Measurements from ENCODE around the gene EIF4E.

- TF ChIP-seq, protein P1, sequence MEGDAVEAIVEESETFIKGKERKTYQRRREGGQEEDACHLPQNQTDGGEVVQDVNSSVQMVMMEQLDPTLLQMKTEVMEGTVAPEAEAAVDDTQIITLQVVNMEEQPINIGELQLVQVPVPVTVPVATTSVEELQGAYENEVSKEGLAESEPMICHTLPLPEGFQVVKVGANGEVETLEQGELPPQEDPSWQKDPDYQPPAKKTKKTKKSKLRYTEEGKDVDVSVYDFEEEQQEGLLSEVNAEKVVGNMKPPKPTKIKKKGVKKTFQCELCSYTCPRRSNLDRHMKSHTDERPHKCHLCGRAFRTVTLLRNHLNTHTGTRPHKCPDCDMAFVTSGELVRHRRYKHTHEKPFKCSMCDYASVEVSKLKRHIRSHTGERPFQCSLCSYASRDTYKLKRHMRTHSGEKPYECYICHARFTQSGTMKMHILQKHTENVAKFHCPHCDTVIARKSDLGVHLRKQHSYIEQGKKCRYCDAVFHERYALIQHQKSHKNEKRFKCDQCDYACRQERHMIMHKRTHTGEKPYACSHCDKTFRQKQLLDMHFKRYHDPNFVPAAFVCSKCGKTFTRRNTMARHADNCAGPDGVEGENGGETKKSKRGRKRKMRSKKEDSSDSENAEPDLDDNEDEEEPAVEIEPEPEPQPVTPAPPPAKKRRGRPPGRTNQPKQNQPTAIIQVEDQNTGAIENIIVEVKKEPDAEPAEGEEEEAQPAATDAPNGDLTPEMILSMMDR (IDR thresholded peaks at IDR 0.05): no peak
- TF ChIP-seq POLR2A (IDR thresholded peaks at IDR 0.05): no peak
Measured at GRCh38 chr4:98879515-98879914, 49.4 kb downstream of the EIF4E start.
